Ishikawa (cell line): ENCODE data around the gene PCDHGA2.
A peak's percentile ranks its signal among the peaks of the same experiment; 100 is the strongest.

Source experiments
- CEBPB ChIP-seq: IDR thresholded peaks from 2 replicates; pipeline ENCODE4 v1.6.1; 2012
- CREB1 ChIP-seq: IDR thresholded peaks from 2 replicates; pipeline ENCODE4 v1.6.1; 2012; ENCODE audit warnings: low read depth
- EGR1 ChIP-seq: IDR thresholded peaks from 2 replicates; pipeline ENCODE4 v1.6.1; 2012
- EP300 ChIP-seq: IDR thresholded peaks from 2 replicates; pipeline ENCODE4 v1.6.1; 2012; ENCODE audit warnings: borderline replicate concordance
- FOXM1 ChIP-seq: IDR thresholded peaks from 2 replicates; pipeline ENCODE4 v1.6.1; 2012; ENCODE audit warnings: low read depth, borderline replicate concordance
- NFIC ChIP-seq: IDR thresholded peaks from 2 replicates; pipeline ENCODE4 v1.6.1; 2012
- RAD21 ChIP-seq: IDR thresholded peaks from 2 replicates; pipeline ENCODE4 v1.6.1; 2012; ENCODE audit warnings: low read depth
- TAF1 ChIP-seq: IDR thresholded peaks from 2 replicates; pipeline ENCODE4 v1.6.1; 2012; ENCODE audit warnings: low read depth, mild to moderate bottlenecking
- TCF12 ChIP-seq: IDR thresholded peaks from 2 replicates; pipeline ENCODE4 v1.6.1; 2012; ENCODE audit warnings: low read depth
- TEAD4 ChIP-seq: IDR thresholded peaks from 2 replicates; pipeline ENCODE4 v1.6.1; 2012
- USF1 ChIP-seq: IDR thresholded peaks from 2 replicates; pipeline ENCODE4 v1.6.1; 2012
- YY1 ChIP-seq: IDR thresholded peaks from 2 replicates; pipeline ENCODE4 v1.6.1; 2012; ENCODE audit warnings: low read depth
- ZBTB7A ChIP-seq: IDR thresholded peaks from 2 replicates; pipeline ENCODE4 v1.6.1; 2012; ENCODE audit warnings: low read depth
- TF ChIP-seq, protein P1 (sequence below): IDR thresholded peaks from 2 replicates; pipeline ENCODE4 v1.6.1; 2012; ENCODE audit warnings: low read depth, mild to moderate bottlenecking
- TF ChIP-seq, protein P2 (sequence below): IDR thresholded peaks from 2 replicates; pipeline ENCODE4 v1.6.1; 2012

The PCDHGA2 gene

DNA sequence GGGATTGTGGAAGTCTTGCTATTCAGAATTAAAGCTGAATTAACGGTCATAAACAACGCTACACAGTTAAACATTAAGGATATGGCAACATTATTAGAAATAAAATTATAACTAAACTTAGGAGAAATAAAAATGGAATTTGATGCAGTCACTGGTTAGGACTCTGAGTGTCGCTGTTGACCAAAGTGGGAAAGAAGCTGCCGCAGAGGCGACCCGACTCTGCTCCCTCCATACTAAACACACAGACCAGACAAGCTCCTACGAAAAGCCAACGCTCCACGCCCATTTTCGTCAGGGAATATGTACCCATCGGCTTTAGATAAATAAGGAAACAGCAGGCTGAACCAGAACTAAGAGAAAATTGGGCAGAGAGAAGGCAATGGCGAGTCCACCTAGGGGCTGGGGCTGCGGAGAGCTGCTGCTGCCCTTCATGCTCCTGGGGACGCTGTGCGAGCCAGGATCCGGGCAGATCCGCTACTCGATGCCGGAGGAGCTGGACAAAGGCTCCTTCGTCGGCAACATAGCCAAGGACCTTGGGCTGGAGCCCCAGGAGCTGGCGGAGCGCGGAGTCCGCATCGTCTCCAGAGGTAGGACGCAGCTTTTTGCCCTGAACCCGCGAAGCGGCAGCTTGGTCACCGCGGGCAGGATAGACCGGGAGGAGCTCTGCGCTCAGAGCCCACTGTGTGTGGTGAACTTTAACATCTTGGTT, 25.5 kb downstream of the PCDHGA2 start, which contains the start of gene PCDHGA5:
Gene PCDHGA5, plus strand, starts transcription at position 211 of the 709 bp plus-strand sequence. Its CDS starts 169 bp downstream, at position 380.
- TF ChIP-seq TCF12 = no peak
- TF ChIP-seq RAD21 = no peak
- no peak for TF ChIP-seq YY1
- no peak for TF ChIP-seq CREB1
- no peak for TF ChIP-seq EP300
- no peak for TF ChIP-seq TEAD4
- no peak for TF ChIP-seq NFIC
- TF ChIP-seq, protein P1, sequence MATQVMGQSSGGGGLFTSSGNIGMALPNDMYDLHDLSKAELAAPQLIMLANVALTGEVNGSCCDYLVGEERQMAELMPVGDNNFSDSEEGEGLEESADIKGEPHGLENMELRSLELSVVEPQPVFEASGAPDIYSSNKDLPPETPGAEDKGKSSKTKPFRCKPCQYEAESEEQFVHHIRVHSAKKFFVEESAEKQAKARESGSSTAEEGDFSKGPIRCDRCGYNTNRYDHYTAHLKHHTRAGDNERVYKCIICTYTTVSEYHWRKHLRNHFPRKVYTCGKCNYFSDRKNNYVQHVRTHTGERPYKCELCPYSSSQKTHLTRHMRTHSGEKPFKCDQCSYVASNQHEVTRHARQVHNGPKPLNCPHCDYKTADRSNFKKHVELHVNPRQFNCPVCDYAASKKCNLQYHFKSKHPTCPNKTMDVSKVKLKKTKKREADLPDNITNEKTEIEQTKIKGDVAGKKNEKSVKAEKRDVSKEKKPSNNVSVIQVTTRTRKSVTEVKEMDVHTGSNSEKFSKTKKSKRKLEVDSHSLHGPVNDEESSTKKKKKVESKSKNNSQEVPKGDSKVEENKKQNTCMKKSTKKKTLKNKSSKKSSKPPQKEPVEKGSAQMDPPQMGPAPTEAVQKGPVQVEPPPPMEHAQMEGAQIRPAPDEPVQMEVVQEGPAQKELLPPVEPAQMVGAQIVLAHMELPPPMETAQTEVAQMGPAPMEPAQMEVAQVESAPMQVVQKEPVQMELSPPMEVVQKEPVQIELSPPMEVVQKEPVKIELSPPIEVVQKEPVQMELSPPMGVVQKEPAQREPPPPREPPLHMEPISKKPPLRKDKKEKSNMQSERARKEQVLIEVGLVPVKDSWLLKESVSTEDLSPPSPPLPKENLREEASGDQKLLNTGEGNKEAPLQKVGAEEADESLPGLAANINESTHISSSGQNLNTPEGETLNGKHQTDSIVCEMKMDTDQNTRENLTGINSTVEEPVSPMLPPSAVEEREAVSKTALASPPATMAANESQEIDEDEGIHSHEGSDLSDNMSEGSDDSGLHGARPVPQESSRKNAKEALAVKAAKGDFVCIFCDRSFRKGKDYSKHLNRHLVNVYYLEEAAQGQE = no peak
- TF ChIP-seq TAF1 = no peak
- TF ChIP-seq, protein P2, sequence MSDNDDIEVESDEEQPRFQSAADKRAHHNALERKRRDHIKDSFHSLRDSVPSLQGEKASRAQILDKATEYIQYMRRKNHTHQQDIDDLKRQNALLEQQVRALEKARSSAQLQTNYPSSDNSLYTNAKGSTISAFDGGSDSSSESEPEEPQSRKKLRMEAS = no peak
- no peak for TF ChIP-seq FOXM1
- no peak for TF ChIP-seq ZBTB7A
- no peak for TF ChIP-seq USF1
- no peak for TF ChIP-seq EGR1
- no peak for TF ChIP-seq CEBPB

DNA sequence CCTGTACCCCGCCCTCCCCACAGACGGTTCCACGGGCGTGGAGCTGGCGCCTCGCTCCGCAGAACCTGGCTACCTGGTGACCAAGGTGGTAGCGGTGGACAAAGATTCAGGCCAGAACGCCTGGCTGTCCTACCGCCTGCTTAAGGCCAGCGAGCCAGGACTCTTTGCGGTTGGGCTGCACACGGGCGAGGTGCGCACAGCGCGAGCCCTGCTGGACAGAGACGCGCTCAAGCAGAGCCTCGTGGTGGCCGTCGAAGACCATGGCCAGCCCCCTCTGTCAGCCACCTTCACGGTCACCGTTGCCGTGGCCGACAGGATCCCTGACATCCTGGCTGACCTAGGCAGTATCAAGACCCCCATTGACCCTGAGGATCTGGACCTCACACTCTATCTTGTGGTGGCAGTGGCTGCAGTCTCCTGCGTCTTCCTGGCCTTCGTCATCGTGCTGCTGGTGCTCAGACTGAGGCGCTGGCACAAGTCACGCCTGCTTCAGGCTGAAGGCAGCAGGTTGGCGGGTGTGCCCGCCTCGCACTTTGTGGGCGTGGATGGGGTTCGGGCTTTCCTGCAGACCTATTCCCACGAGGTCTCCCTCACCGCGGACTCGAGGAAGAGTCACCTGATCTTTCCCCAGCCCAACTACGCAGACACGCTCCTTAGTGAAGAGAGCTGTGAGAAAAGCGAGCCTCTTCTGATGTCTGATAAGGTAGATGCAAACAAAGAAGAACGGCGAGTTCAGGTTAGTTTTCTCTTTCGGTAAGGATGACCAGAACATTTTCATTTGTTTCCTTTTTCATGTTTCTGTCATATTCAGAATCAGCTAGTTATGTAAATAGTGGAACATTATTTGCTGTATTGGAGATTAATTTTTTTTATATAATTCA, 27.7 kb downstream of the PCDHGA2 start:
- no peak for TF ChIP-seq TEAD4
- TF ChIP-seq, protein P1 = no peak
- no peak for TF ChIP-seq ZBTB7A
- no peak for TF ChIP-seq CREB1
- TF ChIP-seq YY1 = no peak
- TF ChIP-seq RAD21 = no peak
- TF ChIP-seq FOXM1 = no peak
- no peak for TF ChIP-seq EGR1
- TF ChIP-seq, protein P2 = no peak
- TF ChIP-seq NFIC = no peak
- TF ChIP-seq CEBPB = no peak
- no peak for TF ChIP-seq TCF12
- no peak for TF ChIP-seq EP300
- TF ChIP-seq TAF1 = no peak
- TF ChIP-seq USF1 = no peak

DNA sequence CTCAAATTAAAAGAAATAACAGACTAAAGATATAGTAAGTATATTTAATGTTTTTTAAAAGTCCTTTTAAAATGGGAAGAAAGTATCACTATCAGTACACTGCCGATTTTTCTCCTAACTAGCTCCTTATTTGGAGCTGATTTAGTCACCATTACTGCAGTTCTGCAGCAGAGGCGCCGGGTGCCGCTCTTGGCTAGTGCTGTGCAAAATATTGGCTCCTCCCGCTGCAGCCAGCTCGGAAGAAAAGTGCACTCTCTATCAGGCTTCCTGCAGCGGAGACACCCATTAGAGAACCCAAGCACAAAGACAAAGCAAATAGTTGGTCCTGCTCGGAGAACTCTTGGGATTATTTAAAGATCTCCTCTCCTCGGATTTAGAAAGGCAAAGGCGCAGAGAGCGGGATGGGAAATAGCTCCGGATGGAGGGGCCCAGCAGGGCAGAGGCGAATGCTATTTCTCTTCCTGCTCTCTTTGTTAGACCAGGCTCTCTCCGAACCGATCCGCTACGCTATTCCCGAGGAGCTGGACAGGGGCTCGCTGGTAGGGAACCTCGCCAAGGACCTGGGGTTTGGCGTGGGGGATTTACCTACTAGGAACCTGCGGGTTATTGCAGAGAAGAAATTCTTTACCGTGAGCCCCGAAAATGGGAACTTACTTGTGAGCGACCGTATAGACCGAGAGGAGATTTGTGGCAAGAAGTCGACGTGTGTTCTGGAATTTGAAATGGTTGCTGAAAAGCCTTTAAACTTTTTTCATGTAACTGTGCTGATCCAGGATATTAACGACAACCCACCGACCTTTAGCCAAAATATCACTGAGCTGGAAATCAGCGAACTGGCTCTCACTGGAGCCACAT, 31.7 kb downstream of the PCDHGA2 start, which contains the start of gene PCDHGB3:
Gene PCDHGB3, plus strand, starts transcription at position 249 of the 855 bp plus-strand sequence. Its CDS starts 153 bp downstream, at position 402.
- TF ChIP-seq RAD21 = peak; percentile 22; the same call in 1 of the 2 replicates
- no peak for TF ChIP-seq ZBTB7A

- no peak for TF ChIP-seq EP300
- TF ChIP-seq FOXM1 = no peak
Observed at GRCh38 chr5:141371572-141372475, 33.3 kb downstream of the PCDHGA2 start.
